ENCODE results near the gene UGT1A5.

The UGT1A5 gene

DNA sequence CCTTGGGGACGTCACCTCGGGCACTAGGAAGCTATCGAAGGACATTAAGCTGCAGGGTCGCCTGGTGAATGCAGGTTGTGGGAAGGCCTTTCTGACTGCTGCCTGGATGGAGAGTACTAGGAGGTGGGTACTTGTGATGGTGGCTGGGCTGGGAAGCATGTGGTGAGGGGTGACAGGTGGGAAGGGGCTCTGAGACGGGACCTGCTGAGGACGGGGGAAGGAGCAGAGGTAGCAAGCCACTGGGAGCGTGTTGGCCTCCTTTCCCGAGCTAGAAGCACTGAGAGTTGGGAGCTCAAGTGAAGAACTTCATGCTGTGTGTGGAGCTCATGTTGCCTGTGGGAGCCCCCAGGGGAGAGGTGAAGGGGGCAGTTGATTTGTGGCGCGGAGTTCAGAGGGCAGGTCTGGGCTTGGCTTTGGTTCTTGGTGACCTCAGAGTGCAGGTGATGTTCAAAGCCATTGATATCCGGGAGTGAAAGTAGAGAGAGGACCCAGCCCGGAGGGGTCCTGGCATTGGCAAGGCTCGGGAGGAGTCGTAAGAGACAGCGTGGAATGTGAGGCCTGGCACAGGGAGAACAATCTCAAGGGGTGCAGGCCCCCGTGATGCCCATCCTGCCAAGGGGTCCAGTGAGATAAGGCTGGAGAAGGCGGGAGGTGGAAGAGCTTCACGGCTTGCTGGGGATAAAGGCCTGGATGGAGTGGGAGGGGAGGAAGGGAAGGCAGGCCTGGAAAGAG is 78.6 kb downstream of the UGT1A5 start:
- DNase-seq, result no peak

- no peak for DNase-seq
These were observed 79.2 kb downstream of the UGT1A5 start for GRCh38 chr2:233791883-233792329.

DNA sequence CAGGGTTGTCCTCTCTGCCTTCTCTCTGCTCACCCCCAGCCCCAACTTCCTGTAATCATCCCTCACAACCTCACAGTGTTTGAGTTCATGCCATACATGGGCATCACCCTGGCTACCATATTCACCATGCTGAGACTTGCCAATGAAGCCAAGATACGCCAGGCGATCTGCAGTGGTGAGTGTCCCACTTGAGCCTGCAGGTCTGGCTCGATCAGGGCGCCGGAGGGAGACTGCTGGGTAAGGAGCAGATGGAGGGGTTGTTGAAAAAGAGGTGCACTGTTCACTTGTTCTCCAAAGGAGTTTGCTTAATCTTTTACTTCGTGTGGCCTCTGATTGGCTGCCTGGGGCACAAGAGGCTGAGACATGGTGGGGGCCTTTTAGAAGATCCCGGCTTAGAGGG is 80.0 kb downstream of the UGT1A5 start:
- DNase-seq, result no peak

GRCh38 chr2:233793465-233794127 is 80.9 kb downstream of the UGT1A5 start:
- DNase-seq, result no peak

DNA sequence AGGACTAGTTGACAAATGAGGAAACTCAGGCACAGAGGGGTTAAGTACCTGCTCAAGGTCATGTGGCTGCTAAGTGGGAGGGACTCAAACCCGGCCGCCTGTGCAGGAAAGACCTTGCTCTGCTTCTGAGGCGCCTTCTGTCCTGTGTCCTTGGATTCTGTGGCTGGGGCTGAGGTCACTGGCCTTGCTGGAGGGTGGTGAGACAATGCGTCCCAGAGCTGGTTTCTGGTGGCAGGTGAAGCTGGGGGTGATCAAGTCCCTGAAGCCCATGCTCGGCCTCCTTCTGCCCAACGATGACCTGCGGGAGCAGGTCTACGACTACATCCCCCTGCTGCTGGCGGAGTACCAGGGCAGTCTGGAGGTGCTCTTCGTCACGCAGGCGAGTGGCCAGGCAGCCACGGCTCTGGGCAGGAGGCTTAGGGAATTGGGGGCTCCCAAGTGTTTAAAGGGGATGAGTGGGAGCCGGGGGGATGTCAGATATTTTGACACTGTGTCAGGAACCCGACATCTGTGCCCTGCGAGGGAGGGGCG is 81.5 kb downstream of the UGT1A5 start:
- DNase-seq, result no peak

GRCh38 chr2:233795735-233796171 is 83.0 kb downstream of the UGT1A5 start:
- DNase-seq, result no peak

DNA sequence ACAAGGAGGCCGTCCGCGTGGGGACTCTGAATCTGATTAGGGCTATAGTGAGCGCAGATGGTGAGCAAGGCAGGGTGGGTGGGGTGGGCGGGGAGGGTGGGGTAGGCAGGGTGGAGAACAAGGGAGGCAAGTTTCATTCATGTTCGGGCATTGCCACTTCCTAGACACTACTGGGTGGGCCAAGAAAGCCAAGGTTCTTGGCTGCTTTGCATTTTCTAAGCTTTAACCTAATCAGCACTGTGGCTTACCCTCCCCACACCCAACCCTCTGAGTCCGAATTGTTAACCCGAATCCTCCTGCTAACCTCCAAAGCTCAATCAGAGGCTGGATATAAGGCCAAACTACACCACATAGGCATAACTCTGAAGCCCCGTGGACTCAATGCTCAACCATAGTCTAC is 83.5 kb downstream of the UGT1A5 start:
- DNase-seq, result no peak

GRCh38 chr2:233798335-233799086 is 85.8 kb downstream of the UGT1A5 start:
- no peak for DNase-seq

GRCh38 chr2:233799087-233799665 is 86.5 kb downstream of the UGT1A5 start:
- DNase-seq, result no peak

DNA sequence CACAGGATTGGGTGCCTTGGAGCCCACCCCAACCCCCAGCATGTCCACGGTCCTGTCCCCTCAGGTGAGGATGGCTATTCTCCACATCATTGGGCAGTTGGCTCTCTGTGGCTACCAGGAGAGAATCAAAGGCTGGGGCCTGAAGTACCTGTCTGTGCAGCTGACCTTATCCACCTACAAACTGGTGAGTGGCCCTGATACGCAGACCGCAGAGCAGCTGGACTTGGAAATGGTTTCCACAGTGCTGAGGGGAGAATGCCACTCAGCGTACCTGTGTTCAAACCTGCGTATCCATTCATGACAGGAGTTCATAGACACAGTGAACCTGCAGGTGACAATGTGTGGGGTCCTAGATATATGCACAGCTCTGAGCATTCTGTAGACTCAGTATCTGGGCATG is 87.0 kb downstream of the UGT1A5 start:
- DNase-seq, result no peak

GRCh38 chr2:233800208-233800607 is 87.5 kb downstream of the UGT1A5 start:
- DNase-seq, result no peak

DNA sequence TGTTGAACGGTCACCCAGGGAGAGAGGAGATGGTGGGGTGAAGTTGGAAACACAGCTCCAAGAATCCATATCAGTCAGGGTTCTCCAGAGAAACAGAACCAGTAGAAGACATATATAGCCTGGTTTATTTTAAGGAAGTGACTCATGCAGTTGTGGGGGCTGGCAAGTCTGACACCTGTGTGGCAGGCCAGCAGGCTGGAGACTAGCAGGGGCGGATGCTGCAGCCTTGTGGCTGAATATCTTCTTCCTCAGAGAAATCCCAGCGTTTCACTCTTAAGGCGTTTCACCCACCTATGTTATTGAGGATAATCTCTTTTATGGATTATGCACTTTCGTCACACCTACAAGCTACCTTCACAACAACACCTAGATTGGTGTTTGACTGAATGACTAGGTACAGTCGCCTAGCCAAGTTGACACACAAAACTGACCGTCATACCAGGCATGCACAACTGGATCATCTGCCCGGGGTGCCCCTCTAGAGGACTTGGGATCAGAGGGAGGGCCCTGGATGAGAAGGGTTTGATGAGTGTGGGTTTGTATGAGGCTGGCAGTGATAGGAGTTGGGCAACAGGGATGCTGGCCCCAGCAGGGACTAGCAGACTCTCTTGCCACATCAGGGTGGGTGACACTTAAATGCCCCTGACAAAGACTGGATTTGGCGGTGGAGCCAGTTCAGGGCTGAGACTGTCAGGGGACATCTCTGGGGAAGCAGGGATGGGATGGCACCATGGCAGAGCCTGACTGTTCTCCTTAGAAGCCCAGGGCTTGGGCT is 88.8 kb downstream of the UGT1A5 start:
- no peak for DNase-seq

DNA sequence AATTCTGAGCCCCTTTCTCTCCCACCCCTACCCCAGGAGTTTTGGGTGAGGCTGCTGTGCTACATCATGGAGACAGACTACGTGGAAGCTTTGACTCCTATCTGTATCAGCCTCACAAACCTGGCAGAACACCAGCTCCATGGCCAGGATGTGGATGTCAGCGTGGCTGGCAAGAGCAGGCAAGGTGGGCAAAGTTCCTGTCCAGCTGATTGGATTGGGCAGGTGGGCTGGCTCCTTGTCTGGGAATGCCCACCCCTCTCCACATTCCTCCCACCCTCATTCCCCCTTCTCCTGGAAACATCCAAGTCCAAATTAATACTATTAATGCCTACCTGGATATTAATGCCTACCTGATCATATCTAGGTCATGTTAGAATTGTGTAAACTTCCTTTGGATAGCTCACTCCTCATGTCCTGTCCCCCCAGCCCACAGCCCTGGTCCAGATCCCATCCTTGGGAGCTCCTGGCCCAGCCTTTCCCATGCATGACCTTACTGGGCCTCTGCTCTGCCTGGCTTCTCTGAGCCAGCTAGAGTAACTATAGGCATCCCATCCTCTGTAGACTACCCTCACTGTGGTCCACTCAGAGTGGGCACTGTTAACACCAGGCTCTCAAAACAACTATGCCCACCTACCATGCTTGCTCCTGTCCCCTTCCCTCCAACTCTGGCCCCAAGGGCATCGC is 89.6 kb downstream of the UGT1A5 start:
- no peak for DNase-seq

DNA sequence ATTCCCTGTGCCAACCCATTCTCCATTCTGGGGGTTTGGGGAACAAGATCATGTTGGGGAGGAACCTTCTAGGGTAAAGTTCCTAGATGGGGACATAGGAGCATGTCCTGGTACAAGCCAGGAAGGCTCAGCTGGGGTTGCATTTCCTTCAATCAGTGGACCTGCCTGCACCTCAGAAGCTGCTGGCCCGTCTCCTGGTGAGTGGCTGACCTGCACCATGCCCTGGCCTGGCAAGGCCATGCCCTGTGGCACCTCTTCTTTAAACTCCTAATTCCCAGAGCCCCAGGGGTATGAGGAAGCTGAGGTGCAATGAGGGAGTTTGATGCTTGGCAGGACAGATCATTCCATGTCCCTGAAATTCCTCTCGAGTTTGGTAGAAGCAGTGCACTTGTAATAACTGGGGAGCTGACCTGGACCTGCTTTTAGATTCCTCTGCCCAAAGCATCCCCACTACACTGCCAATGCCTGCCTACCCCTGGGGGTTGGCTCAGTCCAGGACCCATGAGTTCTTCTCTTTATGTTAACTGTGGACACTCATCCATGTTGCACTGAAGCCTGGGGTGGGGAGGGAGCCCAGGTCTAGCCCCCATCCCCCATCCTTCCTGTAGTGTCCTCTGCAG is 90.7 kb downstream of the UGT1A5 start:
- DNase-seq, result no peak

DNA sequence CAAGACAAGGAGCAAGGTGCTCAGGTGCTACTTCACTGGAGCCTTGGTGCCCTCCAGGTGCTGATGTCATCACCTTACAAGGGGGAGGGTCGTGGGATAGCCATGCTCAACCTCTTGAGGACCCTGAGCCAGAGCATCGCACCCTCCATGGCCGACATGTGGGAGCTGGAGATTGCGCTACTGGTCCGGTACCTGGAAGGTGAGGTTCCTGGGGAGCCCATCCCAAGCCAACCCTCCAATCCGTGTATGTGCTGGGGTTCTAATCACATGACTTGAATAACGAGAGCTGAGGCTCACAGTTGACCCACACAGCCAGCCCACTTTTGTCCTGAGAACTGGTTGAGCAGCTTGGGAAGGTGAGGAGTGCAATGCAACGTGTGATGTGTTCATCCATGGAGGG is 91.3 kb downstream of the UGT1A5 start:
- DNase-seq, result no peak

GRCh38 chr2:233807215-233807865 is 94.6 kb downstream of the UGT1A5 start:
- no peak for DNase-seq

DNA sequence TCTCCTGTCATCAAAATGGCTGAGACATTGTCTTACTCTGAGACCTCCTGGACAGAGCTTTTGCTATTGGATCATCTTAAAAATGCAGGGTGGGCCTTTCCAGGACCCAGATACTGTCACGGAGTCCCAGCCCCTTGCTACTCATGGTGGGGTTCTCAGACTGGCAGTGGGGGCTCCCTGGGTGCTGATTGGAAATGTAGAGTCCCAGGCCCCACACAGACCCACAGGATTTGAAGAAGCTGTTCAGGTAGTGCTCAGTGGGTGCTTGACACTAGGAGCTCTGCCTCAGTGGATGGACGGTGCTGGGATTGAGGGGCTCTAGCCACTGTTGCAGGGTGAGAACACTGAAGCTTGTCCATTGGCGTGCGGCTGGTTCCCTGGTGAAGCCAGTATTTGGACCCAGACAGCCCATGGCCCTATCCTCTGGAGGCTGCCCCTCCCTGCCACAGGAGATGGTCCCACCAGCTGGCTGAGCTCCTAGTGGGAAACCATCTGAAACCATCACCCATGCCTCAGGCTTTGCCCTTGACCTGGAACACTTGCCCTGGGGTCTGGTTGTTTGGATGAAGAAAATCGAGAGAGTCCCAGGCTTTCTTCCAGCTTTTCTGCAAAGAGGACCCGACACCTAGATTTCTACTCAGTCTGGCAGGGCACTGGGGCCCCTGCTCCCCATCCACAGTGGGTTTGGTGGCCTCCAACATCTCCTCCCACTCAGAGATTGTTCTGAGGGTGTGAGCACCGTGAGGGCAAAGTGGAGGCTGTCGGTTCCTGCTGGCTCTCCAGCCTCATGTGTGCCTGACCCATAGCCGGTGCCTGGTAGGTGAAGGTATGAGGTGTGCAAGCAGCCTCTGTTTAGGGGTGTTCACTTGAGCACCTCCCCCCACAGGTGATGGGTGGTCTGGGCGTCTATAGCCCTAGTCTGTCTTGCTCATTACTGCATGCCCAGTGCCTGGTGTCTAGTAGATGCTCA is 95.5 kb downstream of the UGT1A5 start:
- DNase-seq, result no peak

GRCh38 chr2:233810385-233810784 is 97.7 kb downstream of the UGT1A5 start:
- DNase-seq, result no peak

DNA sequence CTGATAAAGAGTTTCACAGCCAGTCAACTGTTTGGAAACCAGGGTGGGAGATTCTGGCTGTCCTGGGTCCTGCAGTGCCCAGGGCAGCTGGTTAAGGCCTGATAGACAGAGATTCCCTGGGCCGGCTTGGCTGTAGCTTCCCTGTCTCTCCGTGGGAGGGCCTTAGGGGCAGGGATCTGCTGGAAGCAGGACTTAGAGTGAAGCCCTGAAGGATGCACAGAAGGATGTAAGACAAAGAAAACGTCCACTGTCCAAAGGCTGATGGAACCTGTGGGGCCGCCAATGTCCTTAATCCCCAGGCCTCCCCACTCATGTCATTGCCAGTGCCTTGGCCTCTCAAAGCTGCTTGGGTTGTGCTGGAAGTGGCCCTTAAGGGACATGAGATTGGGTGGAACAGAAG is 98.4 kb downstream of the UGT1A5 start:
- DNase-seq, result no peak

GRCh38 chr2:233811732-233812131 is 99.0 kb downstream of the UGT1A5 start:
- DNase-seq, result no peak
